ENCODE data around the gene DTNBP1.
"Not testable (repeated sequence)": the region's sequence is repeated elsewhere in the genome, so short reads cannot be mapped to it uniquely, and the experiment has no call there.

Gene DTNBP1

GRCh38 chr6:15555101-15556038, 107.5 kb downstream of the DTNBP1 start:
- no peak for DNase-seq

- DNase-seq, result no peak
Observed at GRCh38 chr6:15554728-15555100, 108.1 kb downstream of the DTNBP1 start.

- DNase-seq, result no peak
Observed at GRCh38 chr6:15553736-15554294, 109.0 kb downstream of the DTNBP1 start.

DNA sequence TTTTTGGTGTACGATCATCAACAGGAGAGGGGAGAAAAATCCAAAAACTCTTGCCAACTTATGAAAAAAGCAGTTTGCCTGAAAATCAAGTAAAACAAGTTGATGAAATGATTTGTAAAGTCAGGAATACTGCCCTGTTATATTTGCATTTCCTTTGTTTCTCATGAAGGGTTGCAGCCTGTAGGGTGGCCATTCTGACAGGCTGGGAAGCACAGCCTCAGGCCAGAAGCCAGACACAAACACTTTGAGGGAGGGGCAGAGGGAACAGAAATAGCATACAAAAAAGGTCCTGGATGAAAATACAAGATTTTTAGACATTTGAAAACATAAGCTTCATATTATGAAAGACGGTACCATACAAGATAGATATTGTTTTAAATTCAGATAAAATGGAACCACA, 109.8 kb downstream of the DTNBP1 start:
- no peak for DNase-seq

- DNase-seq, result no peak
Observed at GRCh38 chr6:15551798-15552197, 111.0 kb downstream of the DTNBP1 start.

DNA sequence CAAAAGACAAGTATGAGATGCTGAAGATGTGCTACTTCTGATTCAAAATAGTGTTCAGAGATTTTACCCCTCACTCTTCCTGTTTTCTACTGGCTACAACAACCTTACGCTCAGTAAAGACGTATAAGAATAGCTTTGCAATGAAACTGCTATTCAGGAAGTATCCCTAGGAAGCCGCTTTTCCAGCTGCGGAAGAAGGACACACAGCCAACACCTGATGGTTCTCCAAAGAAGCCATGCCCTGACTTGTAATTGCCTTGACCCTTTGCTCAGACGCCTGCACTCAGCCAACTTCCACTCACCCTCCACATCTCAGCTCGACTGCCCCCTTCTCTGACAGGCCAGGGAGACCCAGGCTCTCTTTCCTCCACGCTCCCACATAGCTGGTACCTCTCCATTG, 111.6 kb downstream of the DTNBP1 start:
- no peak for DNase-seq

DNA sequence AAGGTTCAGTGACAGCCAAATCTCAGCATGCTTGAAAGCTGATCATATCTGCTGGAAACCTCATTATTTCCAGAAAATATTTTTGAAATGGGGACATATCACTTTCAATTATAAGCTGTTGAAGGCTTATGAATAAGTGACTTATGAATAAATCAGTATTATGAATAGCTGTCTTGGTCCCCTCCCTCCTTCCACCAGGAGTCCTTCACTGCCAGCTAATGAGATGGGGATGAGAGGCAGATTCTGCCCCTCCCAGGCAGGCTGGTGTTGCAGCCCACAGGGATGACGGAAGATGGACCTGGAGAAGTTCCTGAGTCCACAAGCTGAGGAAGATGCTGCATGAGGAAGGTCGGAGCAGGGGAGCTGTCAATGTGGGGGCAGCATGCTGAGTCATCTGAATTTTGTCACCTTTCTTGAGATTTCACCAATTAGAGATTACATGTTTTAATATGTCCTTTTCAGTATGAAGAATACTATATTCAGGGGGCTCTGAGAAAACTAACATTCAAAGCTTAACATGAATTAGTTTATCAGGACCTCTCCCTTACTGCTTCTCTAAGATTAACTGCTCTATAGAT, 112.2 kb downstream of the DTNBP1 start:
- DNase-seq, result no peak

GRCh38 chr6:15549371-15549770, 113.5 kb downstream of the DTNBP1 start:
- no peak for DNase-seq

GRCh38 chr6:15547400-15547799, 115.4 kb downstream of the DTNBP1 start:
- no peak for DNase-seq

DNA sequence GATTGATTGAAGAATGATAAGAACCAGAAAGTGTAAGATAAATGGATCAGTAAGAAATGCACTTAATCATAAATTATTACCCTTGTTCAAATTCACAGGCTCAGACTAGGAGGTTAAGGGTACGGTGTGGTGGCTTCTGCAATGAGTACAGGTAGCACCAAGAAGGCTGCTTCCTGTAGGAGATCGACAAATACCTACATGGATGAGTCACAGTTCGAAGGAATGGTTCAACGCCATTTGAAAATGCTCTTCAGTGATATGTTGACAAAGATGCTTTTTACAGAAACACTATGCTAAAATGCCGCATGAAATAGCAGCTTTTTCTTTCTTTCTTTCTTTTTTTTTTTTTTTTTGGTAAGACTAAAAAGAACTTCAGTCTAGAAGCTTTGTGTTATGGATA, 116.2 kb downstream of the DTNBP1 start:
- DNase-seq, result no peak

- DNase-seq, result no peak
Observed at GRCh38 chr6:15544321-15544900, 118.4 kb downstream of the DTNBP1 start.

- DNase-seq, result not testable (repeated sequence)
Observed at GRCh38 chr6:15543332-15543917, 119.4 kb downstream of the DTNBP1 start.

DNA sequence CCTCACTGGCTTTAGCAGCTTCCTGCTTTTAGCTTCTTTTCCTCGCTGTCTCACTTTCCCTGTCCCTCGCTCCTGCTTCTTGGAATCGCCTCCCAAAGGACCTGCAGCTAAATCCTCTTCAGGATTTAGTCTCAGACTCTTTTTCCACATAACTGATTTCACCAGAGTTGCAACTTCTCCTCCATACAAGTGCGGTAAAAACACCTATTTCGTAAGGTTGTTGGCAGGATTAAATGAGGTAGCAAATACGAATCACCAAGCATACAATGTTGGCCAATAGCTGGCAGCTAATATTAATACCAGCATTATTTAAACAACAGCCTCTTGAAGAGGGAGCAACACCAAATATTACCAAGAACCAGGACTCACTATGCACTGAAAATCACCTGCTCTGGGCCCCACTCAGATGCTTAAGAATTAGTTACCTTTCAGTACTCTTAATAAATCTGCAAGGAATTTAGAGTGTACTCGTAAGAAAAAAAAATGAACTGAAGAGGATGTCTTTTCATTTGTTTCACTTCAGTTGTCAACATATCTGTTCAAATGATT, 123.0 kb downstream of the DTNBP1 start:
- DNase-seq, result no peak

GRCh38 chr6:15538766-15539495, 123.9 kb downstream of the DTNBP1 start:
- no peak for DNase-seq

- no peak for DNase-seq
Observed at GRCh38 chr6:15538106-15538505, 124.7 kb downstream of the DTNBP1 start.

- DNase-seq, result no peak
Observed at GRCh38 chr6:15536198-15536955, 126.5 kb downstream of the DTNBP1 start.

DNA sequence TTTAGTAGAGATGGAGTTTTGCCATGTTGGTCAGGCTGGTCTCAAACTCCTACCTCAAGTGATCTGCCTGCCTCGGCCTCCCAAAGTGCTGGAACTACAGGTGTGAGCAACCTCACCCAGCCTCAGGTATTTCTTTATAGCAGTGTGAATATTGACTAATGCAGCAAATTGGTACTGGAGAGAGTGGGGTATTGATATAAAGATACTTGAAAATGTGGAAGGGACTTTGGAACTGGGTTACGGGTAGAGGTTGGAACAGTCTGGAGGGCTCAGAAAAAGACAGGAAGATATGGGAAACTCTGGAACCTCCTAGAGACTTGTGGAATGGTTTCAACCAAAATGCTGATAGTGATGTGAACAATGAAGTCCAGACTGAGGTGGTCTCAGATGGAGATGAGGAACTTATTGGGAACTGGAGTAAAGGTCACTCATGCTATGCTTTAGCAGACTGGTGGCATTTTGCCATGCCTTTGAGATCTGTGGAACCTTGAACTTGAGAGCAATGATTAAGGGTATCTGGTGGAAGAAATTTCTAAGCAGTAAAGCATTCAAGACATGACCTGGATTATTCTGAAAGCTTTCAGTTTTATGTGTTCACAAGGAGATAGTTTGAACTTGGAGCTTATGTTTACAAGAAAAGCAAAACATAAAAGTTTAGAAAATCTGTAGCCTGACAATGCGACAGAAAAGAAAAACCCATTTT, 127.2 kb downstream of the DTNBP1 start:
- DNase-seq, result no peak

DNA sequence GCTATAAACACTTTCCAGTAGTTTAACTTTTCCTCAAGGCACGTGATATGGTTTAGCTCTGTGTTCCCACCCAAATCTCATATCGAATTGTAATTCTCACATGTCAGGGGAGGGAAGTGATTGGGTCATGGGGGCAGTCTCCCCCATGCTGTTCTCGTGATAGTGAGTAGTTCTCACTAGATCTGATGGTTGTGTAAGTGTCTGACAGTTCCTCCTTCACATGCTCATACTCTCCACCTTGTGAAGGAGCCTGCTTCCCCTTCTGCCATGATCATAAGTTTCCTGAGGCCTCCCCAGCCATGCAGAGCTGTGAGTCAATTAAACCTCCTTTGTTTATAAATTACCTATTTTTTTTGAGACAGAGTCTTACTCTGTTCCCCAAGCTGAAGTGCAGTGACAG, 127.9 kb downstream of the DTNBP1 start:
- DNase-seq, result no peak

DNA sequence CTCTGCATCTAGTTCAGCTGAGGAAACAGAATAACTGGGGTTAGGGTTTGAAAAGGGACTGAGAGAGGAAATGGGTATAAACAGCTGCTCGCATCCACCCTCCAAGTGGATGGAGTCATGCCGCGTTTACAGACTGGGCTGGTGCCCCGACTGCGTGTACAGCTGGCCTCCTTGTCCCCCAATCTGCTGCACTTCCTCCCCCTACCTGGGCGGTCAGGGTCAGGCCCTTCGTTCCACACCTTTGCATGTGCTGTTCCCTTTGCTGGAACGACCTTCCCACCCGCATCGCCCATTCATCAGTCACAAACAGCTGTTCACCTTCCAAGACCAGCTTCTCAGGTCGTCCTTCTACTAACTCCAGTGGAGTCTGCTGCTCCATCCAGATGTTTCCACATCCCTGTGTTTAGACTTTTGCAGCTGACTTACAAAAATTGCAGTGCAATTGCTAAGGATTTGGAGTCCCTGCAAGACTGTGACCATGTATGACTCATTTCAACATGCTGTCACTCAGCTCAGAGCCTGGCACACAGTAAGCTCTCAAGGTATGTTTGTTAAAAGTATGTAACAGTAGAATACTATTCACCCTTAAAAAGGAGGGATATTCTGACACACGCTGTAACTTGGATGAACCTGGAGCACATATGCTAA, 129.3 kb downstream of the DTNBP1 start:
- DNase-seq, result no peak

- DNase-seq, result no peak
Observed at GRCh38 chr6:15531973-15532372, 130.9 kb downstream of the DTNBP1 start.
